GM21367 (cell line): ENCODE data around the gene PACRG.

ENCODE experiments used
- ATAC-seq: cut with Tn5 transposase; IDR thresholded peaks from one replicate; pipeline ENCODE4 v1.9.1; 2021; ENCODE audit not compliant: unreplicated experiment

PACRG gene

DNA sequence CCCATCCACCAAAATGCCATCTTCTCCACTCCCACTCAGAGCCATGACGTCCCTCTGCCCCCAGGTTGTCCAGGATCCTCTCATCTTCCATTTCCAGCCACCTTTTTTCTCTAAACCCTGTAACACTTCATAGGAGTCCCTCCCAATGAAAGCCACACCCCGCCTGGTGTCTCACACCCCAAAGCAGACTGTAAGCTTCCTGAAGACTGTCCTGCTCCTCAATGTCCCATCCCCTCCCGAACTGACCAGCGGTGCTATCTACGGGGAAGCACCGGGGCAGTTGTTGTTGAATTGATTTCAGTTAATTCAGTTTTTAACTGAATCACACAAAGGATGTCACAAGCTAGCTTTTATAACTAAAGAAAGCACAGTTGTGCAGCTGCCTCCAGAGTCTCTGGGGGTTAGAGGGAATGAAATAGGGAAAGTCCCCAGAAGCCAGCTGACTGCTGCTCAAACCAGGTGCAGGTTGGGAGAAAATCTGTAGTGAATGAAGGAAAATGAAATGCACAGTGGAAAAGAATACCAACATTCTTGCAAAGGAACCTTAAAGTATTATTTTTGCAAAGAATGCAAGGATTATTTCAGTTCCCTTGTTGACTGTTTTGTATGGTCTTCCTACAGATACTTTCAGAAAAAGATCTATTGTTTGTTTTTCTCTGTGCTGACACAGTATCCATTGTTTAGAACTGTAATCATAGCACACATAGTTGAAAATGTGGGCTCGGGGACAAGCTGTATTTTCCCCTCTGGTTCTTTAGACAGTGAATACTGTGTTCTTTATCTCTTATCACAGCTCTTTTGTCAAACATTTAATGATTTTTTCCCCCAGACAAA, 464.1 kb downstream of the PACRG start:
- ATAC-seq = no peak

DNA sequence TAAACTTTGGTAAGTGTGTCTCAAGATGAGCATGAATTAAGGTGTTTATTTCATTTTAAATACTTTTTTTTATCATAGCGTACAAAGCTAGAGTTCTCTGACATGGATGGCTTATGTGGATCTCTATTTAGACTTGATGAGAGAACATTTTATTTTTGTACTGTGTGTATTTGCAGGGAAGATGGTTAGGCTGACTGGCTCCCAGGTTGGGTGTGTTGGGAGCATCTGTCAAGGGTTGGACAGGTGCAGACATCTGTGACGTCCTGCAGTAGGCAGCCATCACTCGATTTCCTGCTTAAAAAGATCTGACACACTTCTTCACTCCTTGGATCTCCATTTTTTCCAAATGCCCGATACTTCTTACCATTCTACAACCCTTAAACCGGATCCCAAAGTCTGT, 464.8 kb downstream of the PACRG start:
- no peak for ATAC-seq

DNA sequence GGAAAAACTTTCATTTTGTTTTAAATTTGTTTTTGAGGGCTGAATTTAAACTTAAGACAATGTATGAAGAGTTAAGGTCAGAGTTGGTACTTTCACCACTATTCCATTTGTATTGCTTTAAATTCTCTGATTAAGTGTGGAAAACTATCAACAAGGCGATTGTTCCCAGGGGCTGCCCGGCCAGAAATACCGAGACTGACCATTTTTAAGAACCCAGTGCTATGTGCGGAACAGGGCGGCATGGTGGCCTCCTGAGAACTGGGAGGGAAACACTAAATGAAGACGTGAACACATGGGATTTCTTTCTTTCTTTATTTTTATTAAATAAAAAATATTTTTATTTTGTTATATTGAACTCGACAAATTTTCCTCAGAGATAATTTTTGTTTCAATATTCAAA, 465.6 kb downstream of the PACRG start:
- no peak for ATAC-seq

- ATAC-seq = no peak
These were observed 468.2 kb downstream of the PACRG start for GRCh38 chr6:163195721-163196691.

- no peak for ATAC-seq
These were observed 470.1 kb downstream of the PACRG start for GRCh38 chr6:163197839-163198238.

DNA sequence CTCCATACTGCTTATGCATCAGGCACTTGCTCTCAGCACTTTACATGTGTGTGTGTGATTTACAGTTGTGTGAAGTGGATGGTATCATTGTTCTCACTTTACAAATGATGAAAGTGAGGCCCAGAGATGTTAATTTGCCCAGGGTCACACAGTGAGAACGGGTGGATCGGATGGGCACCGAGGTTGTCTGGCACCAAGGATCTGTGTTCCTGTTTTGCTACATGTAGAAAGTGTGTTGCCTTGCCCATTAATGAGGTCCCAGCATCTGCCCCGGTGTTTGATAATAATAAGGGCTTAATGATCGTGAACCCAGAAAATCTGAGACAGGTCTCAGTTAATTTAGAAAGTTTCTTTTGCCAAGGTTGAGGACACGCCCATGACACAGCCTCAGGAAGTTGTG, 470.6 kb downstream of the PACRG start:
- no peak for ATAC-seq

DNA sequence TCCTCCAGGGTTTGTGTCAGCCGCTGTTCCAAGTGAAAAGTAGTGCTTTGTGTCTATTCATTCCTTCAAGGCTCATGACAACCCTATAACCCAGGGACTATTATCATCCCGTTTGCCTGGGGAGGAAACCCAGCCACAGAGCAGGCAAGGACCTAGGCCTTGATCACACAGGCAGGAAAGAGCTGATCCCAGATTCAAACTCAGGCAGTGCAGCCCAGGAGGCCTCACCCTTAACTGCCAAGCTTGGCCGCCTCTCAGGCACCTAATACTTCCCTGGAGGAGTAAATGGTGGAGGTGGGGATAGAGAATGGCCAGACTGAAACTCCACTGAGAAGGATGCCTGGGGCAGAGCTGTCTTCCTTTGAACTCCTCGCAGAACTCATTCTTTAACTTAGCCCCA, 471.6 kb downstream of the PACRG start:
- no peak for ATAC-seq

DNA sequence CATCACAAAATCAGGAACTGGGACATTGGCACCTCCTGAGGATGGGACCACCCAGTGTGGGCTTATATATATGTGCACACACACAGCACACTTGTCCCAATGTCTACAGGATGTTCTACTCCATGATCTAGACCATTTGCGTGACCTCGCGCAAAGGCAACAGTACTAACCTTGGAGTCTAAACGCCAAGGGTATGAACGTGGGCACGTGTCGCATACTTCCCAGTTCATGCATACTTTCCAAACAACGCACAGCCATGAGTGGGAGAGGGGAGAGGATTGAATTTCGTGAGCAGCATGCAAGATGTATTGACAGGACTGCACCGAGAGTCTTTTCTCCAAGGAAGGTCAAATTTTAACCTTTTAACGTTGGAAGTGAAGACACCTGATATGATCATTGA, 472.5 kb downstream of the PACRG start:
- no peak for ATAC-seq

- ATAC-seq = no peak
These were observed 472.9 kb downstream of the PACRG start for GRCh38 chr6:163200694-163201093.

GRCh38 chr6:163201855-163202254, 474.1 kb downstream of the PACRG start:
- ATAC-seq = no peak

GRCh38 chr6:163206196-163206595, 478.4 kb downstream of the PACRG start:
- ATAC-seq = no peak

- ATAC-seq = no peak
These were observed 479.9 kb downstream of the PACRG start for GRCh38 chr6:163207431-163208383.

- ATAC-seq = no peak
These were observed 481.2 kb downstream of the PACRG start for GRCh38 chr6:163209005-163209404.

GRCh38 chr6:163212123-163212522, 484.3 kb downstream of the PACRG start:
- no peak for ATAC-seq

GRCh38 chr6:163214259-163214658, 486.5 kb downstream of the PACRG start:
- no peak for ATAC-seq

- ATAC-seq = no peak
These were observed 490.7 kb downstream of the PACRG start for GRCh38 chr6:163218361-163218894.

DNA sequence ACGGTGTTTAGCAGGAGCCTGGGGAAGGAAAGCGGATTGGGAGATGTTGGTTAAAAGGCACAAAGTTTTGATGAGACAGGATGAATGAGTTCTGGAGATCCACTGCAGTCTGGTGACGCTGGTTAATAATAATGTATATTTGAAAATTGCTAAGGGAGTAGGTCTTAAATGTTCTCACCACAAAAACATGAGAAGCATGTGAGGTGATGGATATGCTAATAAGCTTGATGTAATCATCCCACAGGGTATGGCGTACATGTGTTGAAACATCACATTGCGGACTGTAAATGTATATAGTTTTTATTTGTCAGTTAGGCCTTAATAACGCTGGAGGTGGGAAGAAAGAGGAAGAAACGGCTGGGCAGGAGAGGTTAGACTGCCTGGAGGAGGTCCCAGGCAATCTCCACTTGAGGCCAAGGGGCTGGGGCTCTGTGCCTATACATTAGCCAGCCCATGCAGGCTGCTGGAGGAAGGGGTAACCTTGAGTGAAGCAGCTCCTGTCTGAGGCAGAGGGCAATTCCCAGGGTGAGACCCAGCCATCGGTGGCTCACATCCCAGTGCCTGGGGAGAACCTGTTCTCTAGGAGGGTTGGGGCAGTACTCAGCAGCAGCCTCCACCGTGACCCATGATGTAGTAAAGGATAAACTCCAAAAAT, 498.5 kb downstream of the PACRG start:
- no peak for ATAC-seq

DNA sequence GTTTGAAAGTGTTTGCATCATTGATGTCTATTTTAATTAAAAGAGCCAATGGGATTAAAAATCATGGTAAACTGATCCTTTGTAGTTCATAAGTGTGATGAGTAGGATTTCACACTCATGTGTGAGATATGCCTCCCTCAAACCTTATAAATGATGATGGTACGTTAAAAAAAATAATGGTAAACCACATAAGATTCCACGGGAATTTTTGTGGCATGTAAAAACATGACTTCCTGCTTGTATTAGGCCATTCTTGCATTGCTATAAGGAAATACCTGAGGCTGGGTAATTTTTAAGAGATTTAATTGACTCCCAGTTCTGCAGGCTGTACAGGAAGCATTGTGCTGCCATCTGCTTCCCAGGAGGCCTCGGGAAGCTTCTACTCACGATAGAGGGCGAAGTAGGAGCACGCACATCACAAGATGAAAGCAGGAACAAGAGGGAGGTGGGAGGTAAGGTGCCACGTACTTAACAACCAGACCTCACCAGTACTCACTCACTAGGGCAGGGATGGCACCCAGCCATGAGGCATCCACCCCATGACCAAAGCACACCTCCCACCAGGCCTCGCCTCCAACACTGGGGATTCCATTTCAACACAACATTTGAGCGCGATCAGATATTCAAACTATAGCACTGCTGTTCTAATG, 499.2 kb downstream of the PACRG start:
- no peak for ATAC-seq

- ATAC-seq = no peak
These were observed 500.3 kb downstream of the PACRG start for GRCh38 chr6:163228041-163228440.

- no peak for ATAC-seq
These were observed 501.3 kb downstream of the PACRG start for GRCh38 chr6:163229050-163229449.
